Loucy (cell line): Measurements from ENCODE around the gene RHCE.
"Not testable (repeated sequence)": the region's sequence is repeated elsewhere in the genome, so short reads cannot be mapped to it uniquely, and the experiment has no call there.

Experiments
- CTCF ChIP-seq: fragments of 200-600 bp; sonication (generic); conservative IDR thresholded peaks from 2 replicates; pipeline ENCODE4 v1.5.1; 2014; ENCODE audit warnings: mild to moderate bottlenecking, antibody characterized with exemption, low read length
- EZH2phosphoT487 ChIP-seq: fragments of 200-600 bp; IDR thresholded peaks from 2 replicates; pipeline ENCODE4 v1.6.1; 2018; ENCODE audit warnings: antibody characterized with exemption, mild to moderate bottlenecking, moderate library complexity, borderline replicate concordance

DNA sequence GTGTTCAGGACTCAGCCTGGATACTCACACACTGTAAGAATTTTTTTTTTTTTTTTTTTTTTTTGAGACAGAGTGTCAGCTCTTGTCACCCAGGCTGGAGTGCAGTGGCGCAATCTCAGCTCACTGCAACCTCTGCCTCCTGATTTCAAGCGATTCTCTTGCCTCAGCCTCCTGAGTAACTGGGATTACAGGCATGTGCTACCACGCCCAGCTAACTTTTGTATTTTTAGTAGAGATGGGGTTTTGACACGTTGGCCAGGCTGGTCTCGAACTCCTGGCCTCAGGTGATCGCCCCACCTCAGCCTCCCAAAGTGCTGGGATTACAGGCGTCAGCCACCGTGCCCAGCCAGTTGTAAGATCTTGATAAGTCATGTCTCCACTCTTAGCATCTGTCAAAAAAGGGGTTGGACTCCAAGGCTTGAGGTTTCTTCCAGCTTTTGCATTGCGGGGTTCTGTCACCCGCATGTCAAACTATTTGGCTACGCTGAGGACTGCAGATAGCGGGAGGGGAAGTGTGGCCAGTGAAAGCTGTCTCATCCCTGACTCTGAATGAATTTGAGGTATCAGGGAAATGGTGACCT is 50.8 kb downstream of the RHCE start:
- TF ChIP-seq CTCF, EZH2phosphoT487: not testable (repeated sequence)
